B cell (primary cell): ENCODE data around the gene CCDC6. TPM values are rescaled to one million over a fixed set of nuclear protein-coding genes. Genes with fewer than 3 reads are reported as not detected.
A peak's percentile ranks its signal among the peaks of the same experiment; 100 is the strongest.

ENCODE experiments used
- ATAC-seq: fragments of 200-7000 bp; cut with Tn5 transposase; one replicate; pipeline ENCODE4 v1.10.0; 2021; ENCODE audit warnings: low read depth, mild to moderate bottlenecking, moderate number of reproducible peaks, moderate library complexity
- CTCF ChIA-PET: fragments of 350-600 bp; sonication (Branson Sonifier 250); formaldehyde crosslinking; loops from one replicate; lab custom pipeline; 2021; ENCODE audit warnings: antibody characterized with exemption, inconsistent platforms; lab: Charles Lee
- POLR2A ChIA-PET: fragments of 350-600 bp; sonication (Branson Sonifier 250); formaldehyde crosslinking; loops from one replicate; lab custom pipeline; 2021; ENCODE audit warnings: antibody characterized with exemption; lab: Charles Lee
- DNase-seq: peaks from one replicate; pipeline ENCODE4 v3.0.0; 2013
- H2AFZ ChIP-seq: 2 replicates; pipeline ENCODE4 v1.6.1; 2012; ENCODE audit warnings: mild to moderate bottlenecking, low read depth, low read length; ENCODE audit not compliant: insufficient read depth, poor library complexity, severe bottlenecking
- H3K27ac ChIP-seq, 2 donors: 1 replicate in 1 of 2; 2 replicates in 1 of 2; pipeline ENCODE4 v1.5.1; 2012 to 2013; ENCODE audit warnings: low read length in 2 of 2, mild to moderate bottlenecking in 2 of 2, moderate library complexity in 1 of 2
- H3K27me3 ChIP-seq, 4 experiments: fragments of 200-600 bp in 1 of 4; sonication (generic) in 1 of 4; replicated peaks in 1 of 4; 1 replicate in 2 of 4; 2 replicates in 2 of 4; pipeline versions ENCODE4 v1.6.1 to v1.7.0; 2013 to 2016; ENCODE audit warnings: low read length in 3 of 4, mild to moderate bottlenecking in 2 of 4, mixed read lengths in 1 of 4, moderate library complexity in 1 of 4; ENCODE audit not compliant: insufficient read depth in 4 of 4, control insufficient read depth in 3 of 4; ENCODE audit errors: control extremely low read depth in 1 of 4
- H3K36me3 ChIP-seq, 2 experiments: replicated peaks in 1 of 2; 1 replicate in 1 of 2; 2 replicates in 1 of 2; pipeline versions ENCODE4 v1.6.1 to v1.7.1; 2013; ENCODE audit warnings: low read length in 1 of 2; ENCODE audit not compliant: insufficient read depth in 2 of 2, control insufficient read depth in 1 of 2; ENCODE audit errors: control extremely low read depth in 1 of 2, extremely low read depth in 1 of 2
- H3K4me1 ChIP-seq, 2 donors: fragments of 200-600 bp in 1 of 2; sonication (generic) in 1 of 2; 1 replicate in 1 of 2; 2 replicates in 1 of 2; pipeline versions ENCODE4 v1.5.1 to v1.6.1; 2013 to 2017; ENCODE audit warnings: low read length in 2 of 2; ENCODE audit not compliant: control insufficient read depth in 2 of 2, insufficient read depth in 2 of 2
- H3K4me2 ChIP-seq: replicated peaks from 2 replicates; pipeline ENCODE3; 2012; ENCODE audit warnings: mild to moderate bottlenecking, low read depth, low read length; ENCODE audit not compliant: poor library complexity, severe bottlenecking
- H3K4me3 ChIP-seq, 5 experiments: fragments of 200-600 bp in 1 of 5; sonication (generic) in 1 of 5; 1 replicate in 3 of 5; 2 replicates in 2 of 5; pipeline versions ENCODE4 v1.5.1 to v1.7.0; 2011 to 2016; ENCODE audit warnings: low read length in 4 of 5, mild to moderate bottlenecking in 4 of 5, low read depth in 2 of 5, control low read depth in 1 of 5, moderate library complexity in 1 of 5; ENCODE audit not compliant: insufficient read depth in 1 of 5; ENCODE audit errors: control extremely low read depth in 1 of 5, extremely low read depth in 1 of 5
- H3K79me2 ChIP-seq: fragments of 200-600 bp; sonication (generic); one replicate; pipeline ENCODE4 v1.6.0; 2016; ENCODE audit warnings: low read length; ENCODE audit not compliant: control insufficient read depth, insufficient read depth
- H3K9ac ChIP-seq: fragments of 200-600 bp; sonication (generic); 2 replicates; pipeline ENCODE4 v1.6.1; 2017; ENCODE audit warnings: mild to moderate bottlenecking, low read length, moderate library complexity
- H3K9me3 ChIP-seq, 3 donors: one replicate each; pipeline versions ENCODE4 v1.6.1 to v1.7.1; 2013; ENCODE audit warnings: low read length in 2 of 3; ENCODE audit not compliant: control insufficient read depth in 2 of 3, insufficient read depth in 1 of 3; ENCODE audit errors: control extremely low read depth in 1 of 3
- H4K20me1 ChIP-seq: 2 replicates; pipeline ENCODE4 v1.6.0; 2012; ENCODE audit warnings: mild to moderate bottlenecking, low read length; ENCODE audit not compliant: insufficient read depth, control insufficient read depth, poor library complexity, severe bottlenecking
- H3K27ac Mint-ChIP-seq: one replicate; pipeline ENCODE4 v1.8.0; 2021; ENCODE audit warnings: mixed read lengths
- H3K27me3 Mint-ChIP-seq: one replicate; pipeline ENCODE4 v1.8.0; 2021; ENCODE audit warnings: mixed read lengths
- H3K4me1 Mint-ChIP-seq: one replicate; pipeline ENCODE4 v1.8.0; 2021; ENCODE audit warnings: mixed read lengths
- H3K4me3 Mint-ChIP-seq: one replicate; pipeline ENCODE4 v1.8.0; 2021; ENCODE audit warnings: mixed read lengths
- H3K9me3 Mint-ChIP-seq: one replicate; pipeline ENCODE4 v1.8.0; 2022; ENCODE audit warnings: mixed read lengths; ENCODE audit not compliant: insufficient read depth
- EZH2 ChIP-seq: IDR thresholded peaks from 2 replicates; pipeline ENCODE4 v1.6.1; 2012; ENCODE audit warnings: borderline replicate concordance, low read depth, mild to moderate bottlenecking, moderate library complexity, low read length; ENCODE audit not compliant: insufficient read depth, poor library complexity, severe bottlenecking
- WGBS: methylation state at CpG from one replicate; pipeline ENCODE4 v1.1.5; 2013; ENCODE audit warnings: missing lambda C conversion rate; ENCODE audit not compliant: insufficient coverage; 5-methylcytosine and 5-hydroxymethylcytosine counted together
- intact Hi-C: fragments of 100-400 bp; cut with micrococcal nuclease; formaldehyde crosslinking; loops from one replicate; pipeline ENCODE4 v1.10.0; 2022
- polyA plus RNA-seq: library from polyadenylated mRNA; depleted of rRNA; stranded (reverse); fragments of >200 nt; gene quantifications from 2 replicates; pipeline ENCODE4 v1.2.3, GENCODE V29; 2012
- total RNA-seq, 2 donors: library from RNA; stranded (reverse); fragments of 120-200 nt in 1 of 2; gene quantifications; 1 replicate in 1 of 2; 2 replicates in 1 of 2; pipeline versions ENCODE4 v1.2.3 to v1.2.4, GENCODE V29; 2013 to 2022
- TF ChIP-seq, protein P1 (sequence below): fragments of 200-600 bp; IDR thresholded peaks from one replicate; pipeline ENCODE4 v1.8.0; 2022; ENCODE audit warnings: antibody characterized with exemption, mild to moderate bottlenecking

Gene CCDC6
- total and polyA plus RNA-seq, 2 donors (not counting 1 experiment from before 2014, with no cell fraction given), result 18.2 to 30.1 TPM

DNA sequence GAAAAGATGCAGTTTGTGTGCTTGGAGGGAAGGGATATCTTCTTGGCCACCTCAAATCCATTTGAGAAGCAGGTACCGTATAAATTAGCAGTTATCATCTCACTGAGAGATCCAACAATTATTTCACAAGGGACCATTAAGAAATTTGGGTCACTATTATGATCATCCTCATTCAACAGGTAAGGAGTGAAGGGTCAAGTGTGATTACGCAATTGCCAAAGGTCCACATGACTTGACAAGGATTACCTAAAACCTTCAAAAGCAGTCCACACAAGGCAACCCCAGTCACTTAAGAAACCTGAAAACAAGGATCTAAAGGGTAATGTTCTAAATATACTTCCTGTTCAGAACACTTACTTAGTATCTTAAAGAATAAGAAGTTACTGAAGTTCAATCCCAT is 27.4 kb downstream of the CCDC6 start:
- peaks cover 44% of the 10 kb centered on the region for H4K20me1 ChIP-seq
- ATAC-seq, result no peak
- peaks cover 100% of the 10 kb centered on the region for H3K79me2 ChIP-seq
- ChIA-PET POLR2A (no interaction called here), CTCF (interaction anchor here (1.1 to 3.5 kb wide), 2 partner anchors 13 to 48 kb away, joined by 4 to 17 read pairs; no protein-coding TSS in a partner anchor)
- Mint-ChIP-seq H3K4me3 (no peak overlapping the region), H3K27ac (no peak overlapping the region), H3K27me3 (no peaks in the 10 kb centered on the region), H3K9me3 (no peaks in the 10 kb centered on the region), H3K4me1 (peaks cover 83% of the 10 kb centered on the region)
- H3K9me3 ChIP-seq, result no peaks in the 10 kb centered on the region
- WGBS, result no CpG with 5 or more reads among the region's 2 CpGs
- H3K9ac ChIP-seq, result no peak overlapping the region
- peak overlapping the region; percentile 20 for H3K4me2 ChIP-seq
- no peak for TF ChIP-seq EZH2
- H3K27me3 ChIP-seq, result no peaks in the 10 kb centered on the region
- intact Hi-C loops, result no loop called here
- H3K4me3 ChIP-seq, result no peak overlapping the region
- H3K36me3 ChIP-seq, result peaks cover 0 to 2% of the 10 kb centered on the region in 2 experiments
- peak overlapping the region in 1 of 2 donors; percentile 38 for H3K27ac ChIP-seq
- H2AFZ ChIP-seq, result no peak overlapping the region
- peaks cover 56 to 74% of the 10 kb centered on the region in 2 donors for H3K4me1 ChIP-seq
- DNase-seq, result no peak

DNA sequence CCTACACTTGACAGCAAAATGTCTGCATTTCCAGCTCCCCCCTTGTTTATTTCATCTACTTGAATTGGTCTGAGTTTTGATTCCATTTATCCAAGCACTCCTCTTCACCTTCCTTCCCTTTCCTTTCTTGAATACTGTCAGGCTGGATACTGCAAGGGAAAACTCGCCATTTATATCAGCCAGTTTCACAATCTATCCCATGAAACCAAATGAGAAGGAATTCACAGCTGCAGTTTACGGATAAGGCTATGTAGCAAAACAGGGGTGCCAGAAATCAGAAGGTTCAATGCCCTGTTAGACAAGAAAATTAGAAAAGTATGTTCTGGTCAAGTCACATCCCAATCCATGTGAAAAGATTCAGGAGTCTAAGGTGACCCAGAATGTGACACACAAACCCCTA is 28.1 kb downstream of the CCDC6 start:
- Histone ChIP-seq H3K27ac (peak overlapping the region in 1 of 2 donors; percentile 38), H3K4me3 (no peak overlapping the region), H2AFZ (no peak overlapping the region), H4K20me1 (peaks cover 48% of the 10 kb centered on the region), H3K9ac (no peak overlapping the region), H3K9me3 (no peaks in the 10 kb centered on the region), H3K4me1 (peaks cover 62 to 74% of the 10 kb centered on the region in 2 donors), H3K36me3 (peaks cover 0 to 2% of the 10 kb centered on the region in 2 experiments), H3K79me2 (peaks cover 100% of the 10 kb centered on the region), H3K27me3 (no peaks in the 10 kb centered on the region), H3K4me2 (no peak overlapping the region)
- ChIA-PET CTCF (interaction anchor here (3.5 kb wide), 1 partner anchor 13 kb away, joined by 17 read pairs; no protein-coding TSS in a partner anchor), POLR2A (no interaction called here)
- Mint-ChIP-seq H3K27ac (peak overlapping the region; percentile 0), H3K9me3 (no peaks in the 10 kb centered on the region), H3K4me1 (peaks cover 83% of the 10 kb centered on the region), H3K27me3 (no peaks in the 10 kb centered on the region), H3K4me3 (no peak overlapping the region)
- DNase-seq (no peak), ATAC-seq (no peak)
- no CpG with 5 or more reads among the region's 2 CpGs for WGBS
- TF ChIP-seq EZH2, result no peak
- TF ChIP-seq, protein P1, sequence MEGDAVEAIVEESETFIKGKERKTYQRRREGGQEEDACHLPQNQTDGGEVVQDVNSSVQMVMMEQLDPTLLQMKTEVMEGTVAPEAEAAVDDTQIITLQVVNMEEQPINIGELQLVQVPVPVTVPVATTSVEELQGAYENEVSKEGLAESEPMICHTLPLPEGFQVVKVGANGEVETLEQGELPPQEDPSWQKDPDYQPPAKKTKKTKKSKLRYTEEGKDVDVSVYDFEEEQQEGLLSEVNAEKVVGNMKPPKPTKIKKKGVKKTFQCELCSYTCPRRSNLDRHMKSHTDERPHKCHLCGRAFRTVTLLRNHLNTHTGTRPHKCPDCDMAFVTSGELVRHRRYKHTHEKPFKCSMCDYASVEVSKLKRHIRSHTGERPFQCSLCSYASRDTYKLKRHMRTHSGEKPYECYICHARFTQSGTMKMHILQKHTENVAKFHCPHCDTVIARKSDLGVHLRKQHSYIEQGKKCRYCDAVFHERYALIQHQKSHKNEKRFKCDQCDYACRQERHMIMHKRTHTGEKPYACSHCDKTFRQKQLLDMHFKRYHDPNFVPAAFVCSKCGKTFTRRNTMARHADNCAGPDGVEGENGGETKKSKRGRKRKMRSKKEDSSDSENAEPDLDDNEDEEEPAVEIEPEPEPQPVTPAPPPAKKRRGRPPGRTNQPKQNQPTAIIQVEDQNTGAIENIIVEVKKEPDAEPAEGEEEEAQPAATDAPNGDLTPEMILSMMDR, result no peak
- intact Hi-C loops, result no loop called here
